Esophagus muscularis mucosa (tissue), 4 donors: Measurements from ENCODE around the gene SMOC1. TPM values are rescaled to one million over a fixed set of nuclear protein-coding genes. Genes with fewer than 3 reads are reported as not detected.

Experiments
- DNase-seq: peaks from one replicate; pipeline ENCODE4 v3.0.0-alpha.2; 2017; ENCODE audit errors: extremely low spot score
- H3K27ac ChIP-seq, 4 donors: fragments of 200-600 bp; sonication (generic); replicated peaks in 1 of 4; 1 replicate in 3 of 4; 2 replicates in 1 of 4; pipeline ENCODE4 v1.5.1; 2016 to 2019; ENCODE audit warnings: mild to moderate bottlenecking in 1 of 4
- H3K27me3 ChIP-seq, 4 donors: fragments of 200-600 bp; sonication (generic); one replicate each; pipeline versions ENCODE4 v1.5.1 to v1.6.0; 2016 to 2019
- H3K36me3 ChIP-seq, 4 donors: fragments of 200-600 bp; sonication (generic); one replicate each; pipeline ENCODE4 v1.5.1; 2016 to 2019
- H3K4me1 ChIP-seq, 4 donors: fragments of 200-600 bp; sonication (generic); one replicate each; pipeline ENCODE4 v1.5.1; 2016 to 2019
- H3K4me3 ChIP-seq, 4 donors: fragments of 200-600 bp; sonication (generic); 1 replicate in 2 of 4; 2 replicates in 2 of 4; pipeline ENCODE4 v1.5.1; 2016 to 2019; ENCODE audit warnings: mild to moderate bottlenecking in 4 of 4, moderate library complexity in 1 of 4
- H3K9me3 ChIP-seq, 4 donors: fragments of 200-600 bp; sonication (generic); 1 replicate in 3 of 4; 2 replicates in 1 of 4; pipeline ENCODE4 v1.5.1; 2016 to 2019
- EP300 ChIP-seq: sonication (generic); formaldehyde crosslinking; IDR thresholded peaks from one replicate; pipeline ENCODE4 v1.6.1; 2017; ENCODE audit warnings: antibody characterized with exemption
- POLR2A ChIP-seq: fragments of 450-650 bp; IDR thresholded peaks from one replicate; pipeline ENCODE4 v1.6.1; 2017; ENCODE audit warnings: antibody characterized with exemption, moderate library complexity, mild to moderate bottlenecking, low read depth
- POLR2AphosphoS5 ChIP-seq, 2 donors: sonication (generic); formaldehyde crosslinking; IDR thresholded peaks; one replicate each; pipeline ENCODE4 v1.6.1; 2017; ENCODE audit warnings: antibody characterized with exemption in 2 of 2
- WGBS: methylation state at CpG from one replicate; pipeline ENCODE4 v1.1.5; 2018; 5-methylcytosine and 5-hydroxymethylcytosine counted together
- intact Hi-C: fragments of 100-400 bp; cut with DNase I; formaldehyde crosslinking; loops from one replicate; pipeline ENCODE4 v1.15.1; 2023
- total RNA-seq, 4 donors: library from RNA; depleted of rRNA; stranded (reverse); fragments of >200 nt; gene quantifications; one replicate each; pipeline versions ENCODE4 v1.1.0 to v1.2.1, GENCODE V29; 2016
- TF ChIP-seq, protein P1 (sequence below), 3 experiments: fragments of 200-600 bp in 2 of 3; fragments of 450-650 bp in 1 of 3; sonication (generic) in 2 of 3; IDR thresholded peaks; one replicate each; pipeline ENCODE4 v1.5.1; 2017 to 2019; ENCODE audit warnings: antibody characterized with exemption in 3 of 3, mild to moderate bottlenecking in 2 of 3, moderate library complexity in 1 of 3

SMOC1 gene
- total RNA-seq, 4 donors from 2014 or later: under 0.01 to 1.8 (median 0.51) TPM

DNA sequence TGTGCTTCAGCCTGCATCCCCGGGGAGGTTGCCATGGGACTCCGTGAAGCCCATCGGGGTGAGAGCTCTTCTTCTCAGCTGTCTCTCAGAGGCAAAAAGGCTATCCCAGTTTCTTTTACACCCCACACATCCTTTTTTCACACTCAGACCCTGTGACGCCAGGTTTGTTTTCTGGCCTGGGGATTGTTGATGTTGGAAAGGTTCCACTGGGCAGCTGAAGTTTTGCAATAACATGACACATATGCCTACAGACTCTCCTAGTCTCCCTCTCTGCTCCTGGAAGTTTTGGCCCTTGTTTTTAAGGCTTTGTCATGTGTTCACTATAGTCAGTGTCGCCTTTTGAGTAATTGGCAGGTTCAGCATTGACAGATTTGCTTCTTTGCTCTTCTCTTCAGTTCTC lies 118.6 kb downstream of the SMOC1 start:
- TF ChIP-seq POLR2AphosphoS5 (IDR thresholded peaks at IDR 0.05): no peak
- TF ChIP-seq POLR2A: no peak
- TF ChIP-seq, protein P1, sequence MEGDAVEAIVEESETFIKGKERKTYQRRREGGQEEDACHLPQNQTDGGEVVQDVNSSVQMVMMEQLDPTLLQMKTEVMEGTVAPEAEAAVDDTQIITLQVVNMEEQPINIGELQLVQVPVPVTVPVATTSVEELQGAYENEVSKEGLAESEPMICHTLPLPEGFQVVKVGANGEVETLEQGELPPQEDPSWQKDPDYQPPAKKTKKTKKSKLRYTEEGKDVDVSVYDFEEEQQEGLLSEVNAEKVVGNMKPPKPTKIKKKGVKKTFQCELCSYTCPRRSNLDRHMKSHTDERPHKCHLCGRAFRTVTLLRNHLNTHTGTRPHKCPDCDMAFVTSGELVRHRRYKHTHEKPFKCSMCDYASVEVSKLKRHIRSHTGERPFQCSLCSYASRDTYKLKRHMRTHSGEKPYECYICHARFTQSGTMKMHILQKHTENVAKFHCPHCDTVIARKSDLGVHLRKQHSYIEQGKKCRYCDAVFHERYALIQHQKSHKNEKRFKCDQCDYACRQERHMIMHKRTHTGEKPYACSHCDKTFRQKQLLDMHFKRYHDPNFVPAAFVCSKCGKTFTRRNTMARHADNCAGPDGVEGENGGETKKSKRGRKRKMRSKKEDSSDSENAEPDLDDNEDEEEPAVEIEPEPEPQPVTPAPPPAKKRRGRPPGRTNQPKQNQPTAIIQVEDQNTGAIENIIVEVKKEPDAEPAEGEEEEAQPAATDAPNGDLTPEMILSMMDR (IDR thresholded peaks at IDR 0.05): no peak
- H3K27ac ChIP-seq: no peak overlapping the region
- no peaks in the 10 kb centered on the region for H3K9me3 ChIP-seq
- intact Hi-C loops: no loop called here
- H3K4me1 ChIP-seq: peaks cover 0 to 22% (median 15%) of the 10 kb centered on the region in 4 donors
- no peaks in the 10 kb centered on the region for H3K36me3 ChIP-seq
- WGBS: 34% methylated on average over 5 of the region's 5 CpGs
- DNase-seq: no peak
- H3K4me3 ChIP-seq: no peak overlapping the region
- no peaks in the 10 kb centered on the region for H3K27me3 ChIP-seq

DNA sequence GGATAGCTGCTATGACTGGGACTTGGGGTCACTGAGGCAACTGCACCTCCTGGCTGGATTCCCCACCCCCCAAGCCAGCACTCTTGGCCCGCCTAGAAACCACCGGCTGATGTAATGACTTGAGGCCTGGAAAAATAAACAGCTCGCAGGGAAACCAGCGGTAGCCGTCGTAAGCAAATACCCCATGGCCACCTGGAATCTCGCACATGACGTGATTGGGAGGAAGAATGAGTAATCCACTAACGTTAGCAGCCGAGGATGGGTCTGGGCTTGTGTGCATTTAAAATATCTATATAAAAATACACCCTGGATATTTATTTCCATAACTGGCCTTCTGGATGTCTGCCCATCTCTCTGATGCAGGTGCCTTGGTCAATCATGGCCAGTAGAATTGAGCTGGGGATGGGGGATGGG lies 120.1 kb downstream of the SMOC1 start:
- Histone ChIP-seq H3K27me3 (no peaks in the 10 kb centered on the region), H3K36me3 (no peaks in the 10 kb centered on the region), H3K4me1 (peaks cover 0 to 22% (median 15%) of the 10 kb centered on the region in 4 donors), H3K4me3 (no peak overlapping the region), H3K9me3 (no peaks in the 10 kb centered on the region), H3K27ac (no peak overlapping the region)
- intact Hi-C loops: no loop called here
- 72% methylated on average over 10 of the region's 10 CpGs for WGBS
- TF ChIP-seq EP300 (no peak), POLR2A (no peak), POLR2AphosphoS5 (IDR thresholded peaks at IDR 0.05) (no peak)
- TF ChIP-seq, protein P1 (IDR thresholded peaks at IDR 0.05): no peak
- DNase-seq: no peak

DNA sequence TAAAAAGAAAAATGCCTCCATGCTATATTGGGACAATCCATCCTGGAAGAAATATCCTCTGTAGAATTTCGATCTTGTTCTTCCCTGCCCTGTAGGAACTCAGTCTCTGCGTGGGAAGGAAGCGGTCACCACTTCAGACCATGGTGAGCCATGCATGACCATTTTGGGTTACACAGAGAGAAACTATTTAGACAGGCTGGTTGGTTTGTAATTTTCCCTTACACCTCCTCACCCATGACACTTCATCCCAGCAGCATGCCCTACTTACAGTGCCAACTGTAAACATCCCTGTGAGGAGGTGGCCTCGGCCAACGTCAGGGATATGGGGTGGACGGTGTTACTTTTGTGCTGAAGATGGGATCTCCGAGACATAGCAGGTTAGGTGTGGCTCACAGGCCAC lies 121.4 kb downstream of the SMOC1 start:
- Histone ChIP-seq H3K4me1 (peaks cover 0 to 22% (median 15%) of the 10 kb centered on the region in 4 donors), H3K4me3 (no peak overlapping the region), H3K36me3 (no peaks in the 10 kb centered on the region), H3K27ac (peak overlapping the region in 2 of 4 donors; percentile 33 to 43), H3K27me3 (no peaks in the 10 kb centered on the region), H3K9me3 (no peaks in the 10 kb centered on the region)
- no peak for DNase-seq
- WGBS: 77% methylated on average over 7 of the region's 7 CpGs
- intact Hi-C loops: no loop called here
- TF ChIP-seq POLR2AphosphoS5 (IDR thresholded peaks at IDR 0.05): no peak
- TF ChIP-seq POLR2A: no peak
- TF ChIP-seq EP300: no peak
- TF ChIP-seq, protein P1 (IDR thresholded peaks at IDR 0.05): no peak

DNA sequence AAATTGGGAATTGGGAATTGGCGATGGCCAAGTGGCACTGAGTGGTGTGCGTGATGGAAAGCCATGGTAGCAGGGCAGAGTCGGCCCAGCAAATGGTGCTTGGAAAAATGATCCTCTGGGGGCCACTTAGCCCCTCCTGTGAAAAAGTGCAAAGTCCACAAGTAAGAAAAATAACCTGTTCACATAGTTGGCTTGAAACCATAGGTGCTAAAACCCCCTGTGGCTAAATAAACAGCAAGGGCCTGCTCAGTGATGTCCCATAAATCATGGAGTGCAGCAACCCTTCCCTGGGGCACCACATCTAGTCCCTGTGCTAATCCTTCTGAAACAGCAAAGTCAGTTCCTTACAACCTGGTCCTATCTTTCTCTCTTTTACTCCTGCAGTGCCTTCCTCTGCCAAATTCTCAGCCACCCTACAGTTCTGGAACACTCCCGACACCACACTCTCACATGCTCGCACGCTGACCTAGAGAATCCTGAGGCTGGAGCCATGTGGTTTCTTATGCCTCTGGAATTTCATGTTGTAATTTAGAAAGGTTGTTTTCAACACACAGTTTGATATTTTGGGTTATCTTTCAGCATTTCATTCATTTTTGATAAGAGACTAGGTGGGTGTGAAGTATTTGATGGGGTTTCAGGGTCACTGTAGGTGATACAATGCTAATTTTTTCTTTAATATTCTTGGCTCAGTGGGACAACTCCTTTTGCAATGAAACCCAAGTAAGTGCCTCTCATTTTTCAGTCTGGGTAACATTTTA lies 123.6 kb downstream of the SMOC1 start:
- no peak for DNase-seq
- peaks cover 0 to 19% (median 12%) of the 10 kb centered on the region in 4 donors for H3K4me1 ChIP-seq
- intact Hi-C loops: no loop called here
- 92% methylated on average over 6 of the region's 6 CpGs for WGBS
- H3K27me3 ChIP-seq: no peaks in the 10 kb centered on the region
- TF ChIP-seq POLR2AphosphoS5 (IDR thresholded peaks at IDR 0.05) (no peak), POLR2A (no peak), EP300 (no peak)
- no peak overlapping the region for H3K27ac ChIP-seq
- H3K4me3 ChIP-seq: no peak overlapping the region
- H3K36me3 ChIP-seq: no peaks in the 10 kb centered on the region
- no peaks in the 10 kb centered on the region for H3K9me3 ChIP-seq

DNA sequence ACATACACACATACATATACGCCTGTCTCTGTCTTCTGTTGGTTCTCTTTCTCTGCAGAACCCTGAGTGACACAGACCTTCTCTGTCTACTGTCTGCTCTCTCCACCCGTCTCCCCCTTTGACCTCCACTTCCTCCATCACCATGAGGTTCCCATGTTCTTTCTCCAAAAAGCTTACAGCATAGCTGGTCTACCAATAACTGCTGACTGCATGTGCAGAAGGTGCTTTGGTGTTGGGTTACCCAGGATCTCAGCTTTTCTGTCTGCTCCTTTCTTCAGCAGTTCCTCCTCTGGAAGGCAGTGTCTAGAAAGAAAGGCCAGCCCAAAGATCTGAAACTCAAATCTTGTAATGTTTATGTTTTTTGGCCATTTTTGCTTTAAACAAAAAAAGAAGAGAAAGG lies 125.6 kb downstream of the SMOC1 start:
- Histone ChIP-seq H3K4me3 (no peak overlapping the region), H3K27ac (no peak overlapping the region), H3K9me3 (no peaks in the 10 kb centered on the region), H3K27me3 (no peaks in the 10 kb centered on the region), H3K36me3 (no peaks in the 10 kb centered on the region), H3K4me1 (peaks cover 0 to 19% (median 10%) of the 10 kb centered on the region in 4 donors)
- intact Hi-C loops: no loop called here
- DNase-seq: no peak
- TF ChIP-seq POLR2AphosphoS5 (IDR thresholded peaks at IDR 0.05) (no peak), EP300 (no peak), POLR2A (no peak)
- TF ChIP-seq, protein P1 (IDR thresholded peaks at IDR 0.05): no peak
- WGBS: 74% methylated on average over 2 of the region's 2 CpGs
